Measurements from ENCODE around the gene STPG3. TPM values are rescaled to one million over a fixed set of nuclear protein-coding genes. Genes with fewer than 3 reads are reported as not detected.

STPG3 gene
- not detected in 2 replicates for total RNA-seq

GRCh38 chr9:137251194-137251461 is at the start of gene STPG3:
Gene STPG3 (plus strand): TSS chr9:137251286. CDS start chr9:137251287, 1 bp downstream.

GRCh38 chr9:137205126-137206069 is 45.7 kb upstream of the STPG3 start, which contains the start of the genes NDOR1 and TMEM203:
Gene NDOR1 (plus strand): TSS chr9:137205700. CDS start chr9:137205778, 78 bp downstream.
Gene TMEM203 (minus strand): TSS chr9:137205648. CDS start chr9:137205414, 234 bp downstream.

GRCh38 chr9:137222190-137223077 is 28.7 kb upstream of the STPG3 start, which contains the start of gene RNF208:
Gene RNF208 (minus strand): TSS chr9:137222240. CDS start chr9:137221212, 1,028 bp downstream.

GRCh38 chr9:137224830-137225694 is 26.0 kb upstream of the STPG3 start, which contains the start of gene CYSRT1:
Gene CYSRT1 (plus strand): TSS chr9:137225174. CDS start chr9:137225622, 448 bp downstream.

GRCh38 chr9:137227054-137227852 is 23.8 kb upstream of the STPG3 start, which contains the start of gene RNF224:
Gene RNF224 (plus strand): TSS chr9:137227502. CDS start chr9:137228336, 834 bp downstream.

GRCh38 chr9:137230705-137231371 is 20.2 kb upstream of the STPG3 start, which contains the start of gene SLC34A3:
Gene SLC34A3 (plus strand): TSS chr9:137230901. CDS start chr9:137231703, 802 bp downstream.

GRCh38 chr9:137240841-137241489 is 10.1 kb upstream of the STPG3 start, which contains the start of gene TUBB4B:
Gene TUBB4B (plus strand): TSS chr9:137241287. CDS start chr9:137241361, 74 bp downstream.

GRCh38 chr9:137254624-137255447 is 3.8 kb downstream of the STPG3 start, which contains the start of gene NELFB:
Gene NELFB (plus strand): TSS chr9:137255327.

GRCh38 chr9:137277329-137278041 is 26.4 kb downstream of the STPG3 start, which contains the start of gene TOR4A:
Gene TOR4A (plus strand): TSS chr9:137277726. CDS start chr9:137278690, 964 bp downstream.

GRCh38 chr9:137302118-137302448 is 51.0 kb downstream of the STPG3 start, which contains the start of gene NRARP:
Gene NRARP (minus strand): TSS chr9:137302271. CDS start chr9:137301928, 343 bp downstream.

Other genes starting within 250 kb of the STPG3 start
- gene ABCA2, start 223.0 kb upstream of the STPG3 start, total RNA-seq, result 18.8 and 18.9 TPM in 2 replicates
- gene FUT7, start 219.2 kb upstream of the STPG3 start, total RNA-seq, result not detected in 2 replicates
- gene NPDC1, start 205.1 kb upstream of the STPG3 start, total RNA-seq, result 16.0 and 21.0 TPM in 2 replicates
- not detected in 2 replicates for gene ENTPD2, start 197.2 kb upstream of the STPG3 start, total RNA-seq
- 0.22 and 15.9 TPM in 2 replicates for gene SAPCD2, start 180.7 kb upstream of the STPG3 start, total RNA-seq
- gene UAP1L1, start 173.8 kb upstream of the STPG3 start, total RNA-seq, result 28.2 and 29.1 TPM in 2 replicates
- 68.1 and 103 TPM in 2 replicates for gene MAN1B1, start 164.3 kb upstream of the STPG3 start, total RNA-seq
- gene DPP7, start 136.6 kb upstream of the STPG3 start, total RNA-seq, result 58.1 and 86.7 TPM in 2 replicates
- gene GRIN1, start 112.1 kb upstream of the STPG3 start, total RNA-seq, result 0.29 TPM in 1 of 2 replicates, not detected in the other
- not detected in 2 replicates for gene LRRC26, start 81.2 kb upstream of the STPG3 start, total RNA-seq
- gene TMEM210, start 79.2 kb upstream of the STPG3 start, total RNA-seq, result not detected in 2 replicates
- gene ANAPC2, start 62.7 kb upstream of the STPG3 start, total RNA-seq, result 30.4 and 32.4 TPM in 2 replicates
- 75.5 and 82.3 TPM in 2 replicates for gene SSNA1, start 62.6 kb upstream of the STPG3 start, total RNA-seq
- gene TPRN, start 50.5 kb upstream of the STPG3 start, total RNA-seq, result 9.9 and 14.9 TPM in 2 replicates
- gene TMEM203, start 45.6 kb upstream of the STPG3 start, total RNA-seq, result 28.9 and 41.4 TPM in 2 replicates
- 10.1 and 15.3 TPM in 2 replicates for gene NDOR1, start 45.6 kb upstream of the STPG3 start, total RNA-seq
- 0.22 and 0.43 TPM in 2 replicates for gene RNF208, start 29.0 kb upstream of the STPG3 start, total RNA-seq
- gene CYSRT1, start 26.1 kb upstream of the STPG3 start, total RNA-seq, result 0.14 and 0.66 TPM in 2 replicates
- gene RNF224, start 23.8 kb upstream of the STPG3 start, total RNA-seq, result not detected in 2 replicates
- not detected in 2 replicates for gene SLC34A3, start 20.4 kb upstream of the STPG3 start, total RNA-seq
- gene TUBB4B, start 10.0 kb upstream of the STPG3 start, total RNA-seq, result 93.4 and 509 TPM in 2 replicates
- 44.2 and 74.0 TPM in 2 replicates for gene NELFB, start 4.0 kb downstream of the STPG3 start, total RNA-seq
- gene TOR4A, start 26.4 kb downstream of the STPG3 start, total RNA-seq, result 48.1 and 108 TPM in 2 replicates
- gene NRARP, start 51.0 kb downstream of the STPG3 start, total RNA-seq, result 0.43 TPM in 1 of 2 replicates, not detected in the other
- gene EXD3, start 171.9 kb downstream of the STPG3 start, total RNA-seq, result 5.4 and 8.3 TPM in 2 replicates
- 0.14 and 0.66 TPM in 2 replicates for gene NOXA1, start 172.1 kb downstream of the STPG3 start, total RNA-seq
- not detected in 2 replicates for gene ENTPD8, start 190.1 kb downstream of the STPG3 start, total RNA-seq
- 27.1 and 38.3 TPM in 2 replicates for gene NSMF, start 208.0 kb downstream of the STPG3 start, total RNA-seq

Measured in placental pericyte (primary cell).